GM12872 (cell line): ENCODE data around the gene CTNNBL1.

Experiments
- TF ChIP-seq, protein P1 (sequence below): IDR thresholded peaks from 3 replicates; pipeline ENCODE4 v1.5.1; 2011; ENCODE audit warnings: low read depth, mild to moderate bottlenecking, low read length, moderate library complexity; ENCODE audit not compliant: insufficient read depth

Gene CTNNBL1

DNA sequence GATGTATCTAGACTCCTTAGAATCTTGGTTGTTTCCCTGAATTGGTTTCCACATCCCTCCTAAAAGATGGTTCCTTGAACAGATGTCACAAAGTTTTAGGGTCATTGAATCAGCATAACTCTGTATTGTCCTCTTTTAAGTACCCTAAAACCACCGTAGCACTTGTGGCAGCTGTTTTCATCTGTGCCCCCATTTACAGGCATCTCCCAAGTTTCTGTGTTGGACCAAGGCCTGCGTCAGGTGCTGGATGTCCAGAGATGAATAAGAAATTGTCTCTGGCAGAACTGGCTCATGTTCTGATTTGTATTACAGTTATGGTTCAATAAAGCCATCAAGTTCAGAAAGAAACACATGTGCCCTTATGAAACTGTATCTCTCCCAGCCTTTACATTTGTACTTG is 48.3 kb downstream of the CTNNBL1 start:
- TF ChIP-seq, protein P1, sequence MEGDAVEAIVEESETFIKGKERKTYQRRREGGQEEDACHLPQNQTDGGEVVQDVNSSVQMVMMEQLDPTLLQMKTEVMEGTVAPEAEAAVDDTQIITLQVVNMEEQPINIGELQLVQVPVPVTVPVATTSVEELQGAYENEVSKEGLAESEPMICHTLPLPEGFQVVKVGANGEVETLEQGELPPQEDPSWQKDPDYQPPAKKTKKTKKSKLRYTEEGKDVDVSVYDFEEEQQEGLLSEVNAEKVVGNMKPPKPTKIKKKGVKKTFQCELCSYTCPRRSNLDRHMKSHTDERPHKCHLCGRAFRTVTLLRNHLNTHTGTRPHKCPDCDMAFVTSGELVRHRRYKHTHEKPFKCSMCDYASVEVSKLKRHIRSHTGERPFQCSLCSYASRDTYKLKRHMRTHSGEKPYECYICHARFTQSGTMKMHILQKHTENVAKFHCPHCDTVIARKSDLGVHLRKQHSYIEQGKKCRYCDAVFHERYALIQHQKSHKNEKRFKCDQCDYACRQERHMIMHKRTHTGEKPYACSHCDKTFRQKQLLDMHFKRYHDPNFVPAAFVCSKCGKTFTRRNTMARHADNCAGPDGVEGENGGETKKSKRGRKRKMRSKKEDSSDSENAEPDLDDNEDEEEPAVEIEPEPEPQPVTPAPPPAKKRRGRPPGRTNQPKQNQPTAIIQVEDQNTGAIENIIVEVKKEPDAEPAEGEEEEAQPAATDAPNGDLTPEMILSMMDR, result no peak

DNA sequence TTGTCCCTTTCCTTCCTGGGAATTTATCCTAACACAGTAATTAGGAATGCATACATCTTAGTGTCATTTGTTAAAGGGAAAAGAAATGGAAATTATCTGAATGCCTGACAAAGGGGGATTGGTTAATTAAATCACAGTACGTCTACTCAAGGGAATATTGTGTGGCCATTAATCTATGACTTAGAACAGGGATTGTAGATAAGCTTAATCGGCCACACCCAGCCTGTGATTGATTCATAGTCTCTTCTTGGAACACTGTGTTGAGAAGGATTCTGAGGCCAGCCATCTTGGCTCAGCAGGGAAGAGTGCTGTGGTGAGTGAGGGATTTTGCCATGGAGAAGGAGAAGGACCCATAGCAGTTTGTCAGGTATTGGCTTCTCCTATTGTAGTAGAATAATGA is 50.5 kb downstream of the CTNNBL1 start:
- TF ChIP-seq, protein P1, result no peak

DNA sequence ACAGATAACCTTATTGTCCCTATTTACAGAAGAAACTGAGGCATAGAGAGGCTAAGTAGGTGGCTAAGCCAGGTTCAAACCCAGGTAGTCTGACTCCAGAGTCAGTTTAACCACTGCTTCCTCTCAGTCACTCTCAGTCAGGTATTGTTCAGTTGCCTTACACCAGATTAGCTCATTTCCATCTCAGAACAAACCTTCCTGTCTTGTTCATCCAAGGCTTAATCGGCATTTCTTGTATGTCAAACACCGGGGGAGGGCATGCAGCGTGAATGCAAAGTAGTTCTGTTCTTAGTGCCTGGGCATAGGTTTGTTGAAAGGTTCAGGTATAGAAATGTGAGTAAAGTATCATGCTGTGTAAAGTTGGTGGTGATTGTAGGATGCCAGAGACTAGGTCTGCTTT is 51.7 kb downstream of the CTNNBL1 start:
- TF ChIP-seq, protein P1, result no peak

DNA sequence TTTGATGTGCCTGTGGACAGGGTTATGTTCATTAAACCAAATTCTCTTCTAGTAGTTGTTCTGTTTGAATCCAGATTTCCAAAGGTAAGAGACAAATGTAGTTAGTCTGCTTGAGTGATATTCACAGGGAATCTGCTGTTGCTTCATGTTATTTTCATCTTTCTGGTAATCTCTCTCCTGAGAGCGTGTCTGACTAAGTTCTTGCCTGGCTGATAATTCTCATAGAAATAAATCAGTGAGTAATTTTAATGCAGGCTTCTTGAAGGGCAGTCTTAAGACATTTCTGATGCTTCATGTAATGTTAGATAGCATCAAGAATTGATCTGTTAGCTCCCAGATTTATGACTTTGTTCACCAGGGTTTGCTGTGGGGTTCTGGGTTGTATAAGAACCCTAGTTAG is 54.2 kb downstream of the CTNNBL1 start:
- TF ChIP-seq, protein P1, result no peak

DNA sequence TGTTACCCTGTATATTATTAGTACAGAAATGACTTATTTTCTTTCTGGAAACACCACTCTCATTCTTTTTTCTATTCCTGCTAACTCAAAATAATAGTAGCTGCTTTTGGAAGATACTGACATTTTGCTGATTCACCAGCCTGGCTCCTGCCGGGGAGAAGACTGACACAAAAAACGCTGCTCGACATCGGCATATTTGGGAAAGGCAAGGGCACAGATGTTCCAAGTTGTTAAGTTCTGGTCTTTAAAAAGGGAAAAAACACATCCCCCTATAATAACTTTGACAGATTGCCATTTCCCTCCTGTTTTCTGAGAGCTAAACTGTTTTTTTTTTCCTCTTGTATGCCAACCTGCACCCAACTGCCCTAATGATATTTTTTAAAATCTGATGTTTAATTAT is 55.4 kb downstream of the CTNNBL1 start:
- TF ChIP-seq, protein P1, result no peak

DNA sequence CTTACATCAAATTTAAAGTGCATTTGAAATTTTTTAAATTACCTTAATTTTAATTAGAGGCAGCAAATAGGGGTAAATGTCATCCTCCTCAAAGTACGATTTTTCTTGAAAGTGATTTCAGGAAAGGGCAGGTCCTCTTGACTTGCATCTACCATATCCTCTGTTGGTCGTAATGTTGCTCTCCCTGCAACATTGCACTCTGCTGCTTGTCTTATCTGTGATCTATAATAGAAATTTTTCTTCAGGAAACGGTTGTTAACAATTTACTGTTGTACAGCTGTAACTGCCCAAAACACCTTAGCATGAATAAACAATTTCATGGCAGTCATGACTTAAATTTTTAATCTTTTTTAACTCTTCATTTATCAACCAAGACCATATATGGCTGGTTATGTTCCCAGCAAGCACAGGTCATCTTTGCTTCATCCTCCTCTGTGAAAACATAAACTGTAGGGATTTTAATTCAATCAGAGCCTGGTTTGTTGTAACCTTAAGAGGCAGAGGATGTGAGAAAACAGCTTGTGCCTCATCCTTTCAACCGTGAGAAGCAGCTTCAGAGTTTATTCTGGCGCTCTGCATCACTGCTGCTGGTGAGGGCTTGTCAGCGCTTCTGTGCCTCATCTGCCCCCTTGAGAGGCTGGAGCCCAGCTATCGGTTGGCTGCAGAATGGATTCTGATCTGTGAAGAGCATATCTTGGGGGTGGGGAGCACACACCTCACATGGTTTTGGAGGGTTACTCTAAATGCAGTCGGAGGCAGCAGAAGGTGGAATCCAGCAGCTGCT is 56.0 kb downstream of the CTNNBL1 start:
- TF ChIP-seq, protein P1, result no peak

DNA sequence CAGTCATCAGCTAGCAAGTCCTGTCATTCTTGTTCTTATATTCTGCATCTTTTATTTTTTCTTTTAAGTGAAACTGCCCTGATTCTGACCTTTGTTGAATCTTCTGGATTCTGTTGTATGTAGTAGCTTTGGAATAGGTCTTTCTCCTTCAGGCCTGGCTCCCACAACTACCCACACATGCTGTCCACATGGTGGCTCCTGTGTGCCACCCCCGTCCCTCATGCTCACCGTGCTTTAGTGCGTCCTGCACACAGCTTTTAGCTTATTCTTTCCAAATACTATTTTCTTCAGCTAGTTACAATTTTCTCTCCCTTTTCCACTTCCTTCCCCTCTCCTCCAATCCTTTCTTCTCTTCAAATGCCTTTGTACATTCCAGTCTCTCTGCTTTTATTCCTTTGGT is 61.8 kb downstream of the CTNNBL1 start:
- TF ChIP-seq, protein P1, result no peak
